Measurements from ENCODE around the gene SPN. TPM values are rescaled to one million over a fixed set of nuclear protein-coding genes. Genes with fewer than 3 reads are reported as not detected.

Gene SPN
- total RNA-seq, 1 experiment from 2014 or later: not detected

GRCh38 chr16:29673501-29673900, 10.5 kb downstream of the SPN start:
- TF ChIP-seq CTCF (IDR thresholded peaks at IDR 0.05; ENCODE audit: unreplicated experiment): no peak
- H3K36me3 Mint-ChIP-seq (ENCODE audit: insufficient read depth, unreplicated experiment): no peaks in the 10 kb centered on the region
- H3K4me3 Mint-ChIP-seq (ENCODE audit: low read depth, unreplicated experiment): no peak overlapping the region
- H3K27ac Mint-ChIP-seq (ENCODE audit: unreplicated experiment): no peak overlapping the region
- H3K4me1 Mint-ChIP-seq (ENCODE audit: low read depth, unreplicated experiment): no peaks in the 10 kb centered on the region
- H3K27me3 Mint-ChIP-seq (ENCODE audit: unreplicated experiment): no peaks in the 10 kb centered on the region
- H3K9me3 Mint-ChIP-seq (ENCODE audit: low read depth, unreplicated experiment): no peaks in the 10 kb centered on the region
- BruUV-seq (replicated peaks): no TSS peak
- CTCF ChIA-PET: no interaction called here
- intact Hi-C loops (cut with micrococcal nuclease; ENCODE audit: unreplicated experiment): no loop called here
- no peak for DNase-seq

- Mint-ChIP-seq H3K27ac (ENCODE audit: unreplicated experiment) (no peak overlapping the region), H3K4me3 (ENCODE audit: low read depth, unreplicated experiment) (no peak overlapping the region), H3K36me3 (ENCODE audit: insufficient read depth, unreplicated experiment) (no peaks in the 10 kb centered on the region), H3K4me1 (ENCODE audit: low read depth, unreplicated experiment) (no peaks in the 10 kb centered on the region), H3K9me3 (ENCODE audit: low read depth, unreplicated experiment) (no peaks in the 10 kb centered on the region), H3K27me3 (ENCODE audit: unreplicated experiment) (no peaks in the 10 kb centered on the region)
- intact Hi-C loops (cut with micrococcal nuclease; ENCODE audit: unreplicated experiment): no loop called here
- no TSS peak for BruUV-seq (replicated peaks)
- DNase-seq: no peak
- TF ChIP-seq CTCF (IDR thresholded peaks at IDR 0.05; ENCODE audit: unreplicated experiment): no peak
- CTCF ChIA-PET: no interaction called here
Measured at GRCh38 chr16:29674188-29674587, 11.1 kb downstream of the SPN start.

GRCh38 chr16:29675811-29676643, 13.0 kb downstream of the SPN start:
- H3K27ac Mint-ChIP-seq (ENCODE audit: unreplicated experiment): no peak overlapping the region
- no peaks in the 10 kb centered on the region for H3K27me3 Mint-ChIP-seq (ENCODE audit: unreplicated experiment)
- H3K36me3 Mint-ChIP-seq (ENCODE audit: insufficient read depth, unreplicated experiment): no peaks in the 10 kb centered on the region
- H3K9me3 Mint-ChIP-seq (ENCODE audit: low read depth, unreplicated experiment): no peaks in the 10 kb centered on the region
- no peak for TF ChIP-seq CTCF (IDR thresholded peaks at IDR 0.05; ENCODE audit: unreplicated experiment)
- H3K4me1 Mint-ChIP-seq (ENCODE audit: low read depth, unreplicated experiment): no peaks in the 10 kb centered on the region
- intact Hi-C loops (cut with micrococcal nuclease; ENCODE audit: unreplicated experiment): no loop called here
- BruUV-seq (replicated peaks): no TSS peak
- no peak overlapping the region for H3K4me3 Mint-ChIP-seq (ENCODE audit: low read depth, unreplicated experiment)
- CTCF ChIA-PET: interaction anchor here (0.6 to 0.7 kb wide), 2 partner anchors 335 to 355 kb away, joined by 3 to 4 read pairs; partner anchors contain the start of gene TLCD3B
- DNase-seq: no peak

- CTCF ChIA-PET: interaction anchor here (0.6 kb wide), 2 partner anchors 129 to 334 kb away, joined by 3 read pairs; no protein-coding TSS in a partner anchor
- Mint-ChIP-seq H3K4me3 (ENCODE audit: low read depth, unreplicated experiment) (no peak overlapping the region), H3K36me3 (ENCODE audit: insufficient read depth, unreplicated experiment) (no peaks in the 10 kb centered on the region), H3K27ac (ENCODE audit: unreplicated experiment) (no peak overlapping the region), H3K4me1 (ENCODE audit: low read depth, unreplicated experiment) (no peaks in the 10 kb centered on the region), H3K27me3 (ENCODE audit: unreplicated experiment) (no peaks in the 10 kb centered on the region), H3K9me3 (ENCODE audit: low read depth, unreplicated experiment) (no peaks in the 10 kb centered on the region)
- no peak for DNase-seq
- BruUV-seq (replicated peaks): no TSS peak
- no peak for TF ChIP-seq CTCF (IDR thresholded peaks at IDR 0.05; ENCODE audit: unreplicated experiment)
- intact Hi-C loops (cut with micrococcal nuclease; ENCODE audit: unreplicated experiment): no loop called here
Measured at GRCh38 chr16:29676989-29677785, 14.1 kb downstream of the SPN start.

All from Calu3 (cell line).